Measurements from ENCODE around the gene E2F6. TPM values are rescaled to one million over a fixed set of nuclear protein-coding genes. Genes with fewer than 3 reads are reported as not detected.

The E2F6 gene
- total and polyA plus RNA-seq, 2 of the 13 experiments (the other 11 are each of a cell fraction or from before 2014, with no cell fraction given) = 27.3 to 36.0 TPM

- TF ChIP-seq ZNF318 (CRISPR knock-in tag; IDR thresholded peaks at IDR 0.05) = peak; percentile 71; the same call in 1 of the 2 replicates
- TF ChIP-seq TEAD3 (CRISPR knock-in tag; optimal IDR thresholded peaks at IDR 0.05; ENCODE audit: borderline replicate concordance) = peak; percentile 71
- TF ChIP-seq ZNF383 (CRISPR knock-in tag; IDR thresholded peaks at IDR 0.05; ENCODE audit: borderline replicate concordance) = peak; percentile 91; the same call in 1 of the 2 replicates
- TF ChIP-seq ZNF781 (CRISPR knock-in tag; IDR thresholded peaks at IDR 0.05; ENCODE audit: borderline replicate concordance, not compliant biosample characterization) = no peak
- no peak for TF ChIP-seq ZNF777 (CRISPR knock-in tag; IDR thresholded peaks at IDR 0.05)
- TF ChIP-seq ATF7 (IDR thresholded peaks at IDR 0.05) = peak; percentile 92
- TF ChIP-seq ATF7 (CRISPR knock-in tag; IDR thresholded peaks at IDR 0.05) = peak; percentile 60; the same call in 1 of the 2 replicates
- no peak for TF ChIP-seq MEF2D (CRISPR knock-in tag; IDR thresholded peaks at IDR 0.05)
- TF ChIP-seq KMT2A (CRISPR knock-in tag; IDR thresholded peaks at IDR 0.05) = peak; percentile 51; the same call in 1 of the 2 replicates
- TF ChIP-seq AHDC1 (CRISPR knock-in tag; IDR thresholded peaks at IDR 0.05; ENCODE audit: borderline replicate concordance) = no peak
- 0 out of 2 replicates have a peak, but pooled peaks have one; percentile 30 for TF ChIP-seq THAP11 (CRISPR knock-in tag; IDR thresholded peaks at IDR 0.05)
- TF ChIP-seq ZNF3 (CRISPR knock-in tag; IDR thresholded peaks at IDR 0.05) = 0 out of 2 replicates have a peak, but pooled peaks have one; percentile 65
- TF ChIP-seq NFE2L2 (IDR thresholded peaks at IDR 0.05; ENCODE audit: low read length) = peak; percentile 30; the same call in 1 of the 2 replicates
Observed at GRCh38 chr2:11502740-11503292, 36.9 kb upstream of the E2F6 start (continued).

All from HepG2 (cell line).